GM21381 (cell line): ENCODE measurements around the gene RAD51B.

Source experiments
- ATAC-seq: cut with Tn5 transposase; IDR thresholded peaks from one replicate; pipeline ENCODE4 v1.9.1; 2021; ENCODE audit warnings: mild to moderate bottlenecking, moderate library complexity; ENCODE audit not compliant: unreplicated experiment

RAD51B gene

DNA sequence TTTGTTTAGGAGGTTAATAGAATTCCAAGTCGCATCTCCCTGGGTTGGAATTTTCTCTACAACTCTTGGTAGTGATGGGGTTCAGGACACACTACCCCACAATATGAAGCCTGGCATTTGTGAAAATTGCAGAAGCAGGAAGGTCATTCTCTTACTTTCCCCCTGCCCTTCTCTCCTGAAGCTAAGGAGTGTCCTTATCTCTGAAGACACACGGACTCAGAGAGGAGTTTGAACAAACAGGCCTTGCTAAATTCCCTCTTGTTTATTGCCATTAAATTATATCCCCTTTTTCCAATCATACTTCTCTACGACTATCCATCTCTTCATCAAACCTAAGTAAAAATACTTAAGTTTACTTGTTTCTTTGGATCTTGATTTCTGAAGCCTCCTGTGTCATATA, 443.0 kb downstream of the RAD51B start:
- no peak for ATAC-seq

DNA sequence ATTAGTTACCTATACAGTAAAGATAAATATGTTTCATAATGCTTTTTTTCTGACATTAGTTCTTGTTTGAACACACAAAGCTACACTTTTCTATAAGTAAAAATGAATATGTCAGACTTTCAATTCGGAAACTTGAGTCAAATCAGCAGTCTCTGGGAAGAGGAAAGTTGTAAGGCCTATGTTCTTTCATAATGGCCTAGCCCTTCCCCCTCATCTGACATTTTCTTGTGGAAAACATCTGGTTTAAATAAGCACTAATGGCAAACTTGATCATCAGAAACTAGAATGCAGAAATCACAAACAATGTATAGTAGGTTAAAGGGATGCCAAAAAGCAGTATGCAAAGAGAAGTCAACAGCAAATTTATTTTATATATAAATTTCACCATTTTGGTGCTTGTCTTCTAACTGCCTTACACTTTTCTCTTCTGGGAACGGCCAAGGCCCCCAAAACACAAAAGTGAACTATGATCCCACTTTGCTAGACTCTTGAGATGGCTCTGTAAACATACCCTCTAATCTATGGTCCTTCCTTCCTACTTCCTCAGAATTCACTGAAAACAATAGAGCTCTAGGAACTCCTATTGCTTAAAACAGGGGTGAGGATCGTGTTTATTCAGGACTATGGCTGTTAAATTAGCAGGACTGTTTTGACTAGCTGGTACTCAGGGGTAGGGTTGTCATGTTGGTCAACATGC, 444.1 kb downstream of the RAD51B start:
- no peak for ATAC-seq

DNA sequence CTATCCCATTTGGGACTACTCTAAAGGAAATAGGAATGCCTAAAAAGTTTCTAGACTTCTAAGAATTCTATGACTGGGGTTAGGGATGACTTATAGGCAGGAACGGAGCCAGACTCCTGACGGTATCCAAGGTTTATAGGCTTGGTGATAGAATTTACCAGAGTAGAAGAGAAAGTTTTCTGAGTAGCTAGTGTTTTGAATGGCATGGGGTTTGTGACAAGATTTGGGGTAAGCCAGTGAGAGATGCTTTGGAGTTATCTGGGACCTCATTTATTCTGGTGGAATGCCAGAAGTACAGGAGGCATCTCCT, 444.6 kb downstream of the RAD51B start:
- no peak for ATAC-seq

DNA sequence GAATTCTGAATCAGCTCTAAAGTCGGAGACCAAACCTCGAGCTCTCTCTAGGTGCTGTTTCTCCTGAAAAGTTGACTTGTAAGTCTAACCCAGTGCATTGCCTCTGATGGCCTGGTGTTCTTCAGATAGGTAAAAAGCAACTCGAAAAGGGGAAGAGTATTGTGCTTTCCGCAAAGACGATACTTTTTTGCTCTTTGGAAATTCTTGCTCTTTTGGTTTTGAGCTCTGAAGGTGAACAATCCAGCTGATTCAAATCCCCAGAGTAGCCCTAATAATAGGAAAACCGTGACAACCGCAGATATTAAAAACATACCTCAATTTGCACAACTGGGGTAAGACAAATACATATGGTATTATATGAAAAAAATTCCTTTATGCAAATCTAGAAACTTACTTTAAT, 447.4 kb downstream of the RAD51B start:
- ATAC-seq, result no peak

DNA sequence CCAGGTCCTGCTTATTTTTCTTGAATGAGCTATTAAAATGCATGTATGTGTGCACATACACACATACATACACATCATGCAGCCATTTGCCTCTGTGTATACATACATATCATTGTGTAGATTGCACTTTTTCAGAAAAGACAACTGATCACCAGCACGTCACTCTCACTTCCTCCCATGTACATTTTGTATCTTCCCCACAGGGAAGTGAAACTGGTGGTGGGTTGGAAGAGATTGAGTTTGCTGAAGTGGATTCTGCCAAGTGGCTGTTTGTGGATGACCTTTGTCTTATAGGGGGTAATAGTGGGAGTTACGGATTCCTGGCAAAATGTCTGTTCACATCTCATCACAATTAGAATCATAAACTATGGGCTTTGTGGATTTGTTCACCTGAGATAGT, 448.6 kb downstream of the RAD51B start:
- peak; percentile 59 for ATAC-seq

DNA sequence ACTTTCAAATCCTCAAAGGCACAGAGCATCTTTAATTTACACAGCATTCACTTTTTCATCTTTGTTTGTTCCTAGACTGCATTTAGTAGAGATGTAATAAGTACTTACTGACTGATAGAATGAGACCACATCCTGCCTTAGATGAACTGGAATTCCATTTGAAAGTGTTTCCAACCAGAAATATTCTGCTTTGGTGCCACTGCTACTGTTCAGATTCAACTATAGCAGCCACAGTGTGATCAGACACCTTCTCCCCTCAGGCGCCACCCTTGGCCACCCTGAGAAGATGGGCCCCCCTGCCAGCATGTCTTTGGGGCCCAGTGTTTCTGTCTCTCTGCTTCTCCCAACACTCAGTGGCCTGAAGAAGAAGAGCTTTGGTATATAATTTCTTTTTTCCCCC, 449.1 kb downstream of the RAD51B start:
- no peak for ATAC-seq

DNA sequence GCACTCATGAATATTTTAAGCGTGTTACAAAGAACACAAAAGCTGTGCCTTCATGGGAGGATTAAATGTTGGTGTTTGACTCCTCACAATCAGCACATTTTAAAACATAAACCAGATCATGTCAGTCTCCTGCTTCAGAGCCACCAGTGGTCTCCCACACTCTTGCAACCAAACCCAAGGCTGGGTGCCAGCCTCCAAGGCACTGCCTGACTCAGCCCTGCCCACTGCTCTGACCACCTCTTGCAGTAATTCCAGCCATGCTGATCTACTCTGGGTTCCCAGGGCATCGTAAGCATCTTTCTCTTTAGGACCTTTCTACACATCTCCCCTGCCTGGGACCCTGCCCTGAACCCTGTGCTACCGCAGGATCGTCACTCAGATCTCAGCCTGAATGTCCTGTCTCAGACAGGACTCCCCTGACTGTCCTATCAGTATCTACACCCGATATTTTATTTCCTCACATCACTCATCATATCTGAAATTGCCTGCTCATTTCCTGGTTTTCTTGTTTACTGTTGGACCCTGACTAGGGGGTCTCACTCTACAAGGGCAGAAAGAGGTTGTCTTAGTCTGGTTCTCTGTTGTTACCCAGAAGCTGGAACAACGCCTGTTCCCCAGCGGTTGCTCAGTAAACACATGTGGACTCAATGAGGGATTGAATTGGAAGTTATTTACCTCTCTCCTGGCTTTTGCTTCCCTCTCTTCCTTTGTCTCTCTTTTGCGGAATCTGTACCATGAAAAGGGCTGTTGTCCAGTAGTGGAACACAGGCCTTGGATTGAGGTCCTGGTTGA, 449.8 kb downstream of the RAD51B start:
- no peak for ATAC-seq

DNA sequence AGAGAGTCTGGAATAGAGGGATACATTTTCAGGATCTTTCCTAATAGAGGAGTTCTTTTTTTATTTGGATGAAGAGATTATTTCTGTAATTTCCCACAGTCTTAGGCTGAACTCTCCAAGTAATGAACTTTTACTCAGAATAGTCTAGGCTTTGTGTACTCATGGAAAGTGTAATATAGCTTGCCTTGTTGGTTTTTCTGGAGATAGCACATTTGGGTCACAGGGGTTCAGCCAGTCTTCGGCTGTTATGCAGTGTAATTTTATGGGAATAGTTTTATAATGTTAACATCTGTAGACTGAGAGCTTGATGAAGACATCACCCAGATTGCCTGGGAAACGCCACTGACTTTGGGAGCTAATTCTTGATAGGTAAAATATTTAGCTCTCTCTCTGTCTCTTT, 450.8 kb downstream of the RAD51B start:
- ATAC-seq, result no peak

DNA sequence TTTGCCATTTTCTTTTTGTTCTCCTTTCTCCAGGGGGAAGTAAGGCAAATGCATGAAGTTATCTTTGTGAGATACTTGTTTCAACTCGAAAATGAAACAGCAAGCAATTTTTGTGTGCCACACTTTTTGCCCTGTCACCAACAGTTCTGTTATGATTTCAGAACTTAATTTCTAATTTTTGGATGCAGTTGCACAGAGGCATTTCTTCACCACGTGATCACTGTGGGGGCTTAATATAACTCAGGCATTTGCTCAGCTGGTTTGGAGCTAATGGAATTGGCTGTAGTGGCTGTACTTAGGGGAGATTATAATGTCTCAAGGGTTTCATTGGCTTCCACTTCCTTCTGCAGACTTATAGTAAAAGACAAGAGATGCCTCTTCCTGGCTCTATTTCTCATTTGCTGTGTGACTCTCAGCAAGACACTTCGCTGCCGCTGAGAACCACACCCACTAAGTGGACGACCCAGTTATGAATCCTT, 452.4 kb downstream of the RAD51B start:
- ATAC-seq, result no peak

DNA sequence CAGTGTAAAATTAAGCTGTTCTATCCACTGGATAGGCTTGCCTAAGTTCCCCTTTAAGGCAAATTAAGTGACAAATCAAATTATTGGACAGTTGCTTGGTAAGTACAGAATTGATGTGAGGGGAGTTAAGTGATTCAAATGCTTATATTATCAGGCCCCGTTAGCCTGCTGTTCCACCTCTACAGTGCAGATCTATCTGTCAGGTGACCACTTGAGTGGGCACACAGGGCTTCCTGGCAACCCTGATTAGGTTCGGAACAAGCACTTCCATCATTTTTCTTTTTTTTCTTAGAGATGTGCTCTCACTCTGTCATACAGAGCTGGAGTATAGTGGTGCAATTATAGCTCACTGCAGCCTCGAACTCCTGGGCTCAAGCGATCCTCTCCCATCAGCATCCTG, 453.8 kb downstream of the RAD51B start:
- no peak for ATAC-seq

DNA sequence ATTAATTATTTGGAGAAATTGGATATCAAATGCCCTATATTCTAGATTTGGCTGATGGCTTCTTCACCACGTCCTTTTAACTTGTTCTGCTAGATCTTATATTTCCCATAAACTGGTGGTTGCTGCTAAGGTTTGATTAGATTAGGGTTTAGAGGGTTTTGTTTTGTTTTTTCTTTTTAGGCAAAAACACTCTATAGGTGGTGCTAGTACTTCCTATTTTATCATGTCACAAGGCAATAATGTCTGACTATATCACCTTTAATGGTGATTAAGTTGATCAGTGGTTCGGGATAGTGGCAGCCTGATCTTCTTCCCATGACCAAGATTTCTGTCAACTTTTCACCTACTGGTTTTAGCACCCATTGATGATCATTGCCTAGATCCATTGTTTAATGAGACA, 455.1 kb downstream of the RAD51B start:
- ATAC-seq, result no peak

DNA sequence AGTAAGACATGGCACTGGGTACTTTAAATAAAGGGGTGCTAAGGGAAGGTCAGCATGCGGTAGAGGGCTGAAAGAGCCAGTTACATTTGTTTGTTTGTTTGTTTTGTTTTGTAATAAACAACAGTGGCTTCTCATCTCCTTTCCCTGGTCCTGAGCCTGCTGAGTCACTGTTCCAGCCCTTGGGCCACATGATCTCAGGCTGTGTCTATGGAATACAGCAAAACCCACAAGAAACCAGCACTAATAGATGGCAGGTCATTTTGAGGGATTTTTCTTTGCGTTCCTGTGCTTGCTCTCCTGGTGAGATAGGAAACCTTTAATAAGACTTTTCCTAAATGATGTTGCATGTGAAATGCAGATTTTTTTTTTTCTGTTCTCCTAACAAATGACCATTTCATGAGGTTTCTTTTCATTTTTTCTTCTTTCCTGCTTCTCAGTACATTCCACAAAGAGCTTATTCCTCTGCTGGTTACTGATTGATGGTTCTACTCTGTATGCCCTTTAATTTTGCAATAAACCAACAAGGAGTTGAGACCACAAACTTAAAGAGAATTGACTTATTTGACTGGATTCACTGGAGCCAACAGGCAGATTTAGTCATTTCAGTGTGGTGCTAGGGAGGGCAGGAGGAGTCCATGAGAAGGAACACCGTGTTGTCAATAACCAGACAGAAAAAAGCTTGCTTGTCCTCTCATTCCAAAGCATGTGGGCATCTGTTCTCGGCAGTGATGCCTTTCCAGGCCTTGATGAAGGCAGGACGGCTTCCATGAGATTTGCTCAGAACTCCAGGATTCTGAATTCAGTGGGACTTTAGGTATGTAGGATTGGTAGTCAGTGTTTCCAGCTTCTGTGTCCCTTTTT, 459.2 kb downstream of the RAD51B start:
- no peak for ATAC-seq

DNA sequence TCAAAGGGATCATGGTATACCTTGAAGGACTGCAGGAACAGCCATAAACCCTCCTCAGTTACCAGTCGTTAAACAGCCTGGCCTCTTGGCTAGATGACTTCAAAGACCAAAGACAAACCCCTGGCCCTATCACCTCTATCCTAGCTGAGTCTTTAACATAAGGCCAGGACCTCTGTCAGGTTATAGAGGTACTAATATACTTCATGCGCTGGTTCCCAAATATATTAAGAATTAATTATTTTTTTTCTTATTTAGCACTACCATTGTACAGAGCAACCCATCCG, 459.8 kb downstream of the RAD51B start:
- no peak for ATAC-seq

DNA sequence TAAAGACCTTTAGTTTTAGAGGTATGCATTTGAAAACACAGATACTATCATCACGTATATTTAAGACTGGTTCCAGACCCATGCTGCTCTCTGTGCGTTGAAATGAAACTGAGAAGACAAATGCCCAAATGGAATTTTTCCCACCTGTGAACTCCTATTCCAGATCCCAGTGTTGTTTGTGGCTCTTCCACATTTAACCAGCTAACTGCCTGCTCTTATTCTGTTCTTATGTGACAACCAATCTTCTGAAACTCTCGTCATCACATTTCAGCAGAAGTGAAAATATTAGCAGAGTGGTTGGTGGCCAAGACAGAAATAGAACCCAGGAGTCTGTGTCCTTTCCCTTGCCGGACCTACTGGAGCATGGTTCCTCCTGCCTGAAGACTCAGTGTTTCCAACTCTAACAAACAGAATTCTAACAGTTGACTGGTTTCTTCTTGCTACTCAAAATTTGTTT, 460.2 kb downstream of the RAD51B start:
- peak; percentile 43 for ATAC-seq

DNA sequence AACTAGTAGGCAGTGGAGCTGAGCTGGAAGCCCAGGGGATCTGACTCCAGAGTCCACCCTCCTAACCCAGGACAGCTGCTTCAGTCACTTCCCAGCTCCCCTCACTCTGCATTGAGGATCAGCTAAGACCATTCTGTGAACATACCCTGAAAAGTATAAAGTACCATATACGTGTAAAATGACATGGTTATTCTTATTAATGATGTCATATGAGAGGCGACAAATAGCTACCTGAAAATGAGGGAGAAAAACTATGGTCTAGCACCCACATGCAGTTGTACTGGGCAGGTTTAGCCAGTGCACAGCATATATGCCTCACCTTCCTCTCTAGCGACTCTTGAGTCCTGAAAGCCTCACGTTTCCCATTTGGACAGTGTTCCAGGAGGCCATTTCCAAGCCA, 461.9 kb downstream of the RAD51B start:
- no peak for ATAC-seq

DNA sequence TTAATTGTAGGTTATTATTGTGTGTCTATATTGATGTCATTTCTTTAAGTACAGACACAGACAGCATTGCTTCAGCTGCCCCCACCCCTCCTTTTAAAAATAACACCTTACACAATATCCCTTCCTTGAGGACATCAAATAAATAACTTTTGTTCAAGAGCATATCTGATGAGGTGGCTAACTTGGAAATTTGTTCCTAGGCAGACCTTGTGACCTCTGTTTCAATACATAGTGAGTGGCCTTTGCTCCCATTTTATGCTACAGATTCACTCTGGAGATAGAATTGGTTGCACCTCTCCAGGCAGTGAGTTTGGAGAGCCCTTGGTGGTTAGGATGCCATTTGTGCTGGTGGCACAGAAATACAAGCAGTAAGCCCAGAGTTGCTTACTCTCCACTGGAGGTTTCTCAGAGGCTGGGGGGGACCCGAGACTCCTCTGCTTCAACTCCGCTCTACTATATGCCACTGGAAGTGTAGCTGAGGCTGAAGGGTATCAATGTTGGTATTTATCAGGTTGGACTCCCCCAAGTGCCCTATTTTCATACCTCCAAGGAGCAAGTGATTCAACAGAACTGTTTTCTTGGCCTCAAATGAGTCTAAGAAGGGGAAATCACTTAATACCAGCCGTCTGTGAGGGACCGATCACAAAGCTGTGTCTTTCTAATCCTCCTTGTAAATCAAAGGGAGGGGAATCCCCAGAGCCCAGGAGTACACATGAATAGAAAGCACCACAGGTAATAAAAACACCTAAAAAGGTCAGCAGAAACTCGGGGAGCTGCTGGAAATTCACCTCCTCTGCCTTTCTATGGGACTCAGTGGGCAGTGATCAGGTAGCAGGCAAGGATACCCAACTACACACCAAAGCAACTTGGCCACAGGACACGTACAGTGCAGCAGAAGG, 463.1 kb downstream of the RAD51B start:
- ATAC-seq, result peak; percentile 12

DNA sequence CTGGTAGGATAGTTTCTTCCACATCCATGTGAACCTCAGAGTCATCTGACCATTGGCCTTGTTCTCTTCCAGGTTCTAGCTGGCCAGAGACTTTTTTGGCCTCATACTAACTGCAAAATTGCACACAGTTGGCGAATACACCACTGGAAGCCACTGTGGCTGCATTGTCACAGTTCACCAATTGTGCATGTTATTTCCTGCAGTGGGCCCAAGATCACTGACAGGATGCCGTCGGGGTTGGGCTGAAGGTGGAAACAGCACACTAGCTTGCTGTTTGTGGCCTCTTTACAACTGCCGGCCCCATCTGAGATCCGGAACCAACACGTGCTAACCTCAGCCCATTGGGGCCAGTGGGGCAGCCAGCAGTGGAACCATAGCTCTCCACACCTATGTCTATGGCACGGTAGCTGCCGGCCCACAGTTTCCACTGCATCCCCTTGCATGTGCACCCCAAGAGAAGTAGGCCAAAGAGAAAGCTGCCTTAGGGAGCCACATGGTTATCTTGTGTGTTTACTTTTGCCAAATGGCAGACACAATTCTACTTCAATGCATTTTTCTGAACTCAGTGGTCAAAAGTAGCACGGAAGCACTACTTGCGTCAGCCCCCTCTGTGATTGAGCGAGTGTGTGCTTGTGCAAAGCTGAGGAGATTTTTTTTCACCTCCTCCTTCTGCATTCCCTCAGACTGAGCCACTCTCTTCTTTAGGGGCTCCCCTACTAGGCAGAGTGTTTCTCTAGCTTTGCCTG, 464.0 kb downstream of the RAD51B start:
- peak; percentile 45 for ATAC-seq

DNA sequence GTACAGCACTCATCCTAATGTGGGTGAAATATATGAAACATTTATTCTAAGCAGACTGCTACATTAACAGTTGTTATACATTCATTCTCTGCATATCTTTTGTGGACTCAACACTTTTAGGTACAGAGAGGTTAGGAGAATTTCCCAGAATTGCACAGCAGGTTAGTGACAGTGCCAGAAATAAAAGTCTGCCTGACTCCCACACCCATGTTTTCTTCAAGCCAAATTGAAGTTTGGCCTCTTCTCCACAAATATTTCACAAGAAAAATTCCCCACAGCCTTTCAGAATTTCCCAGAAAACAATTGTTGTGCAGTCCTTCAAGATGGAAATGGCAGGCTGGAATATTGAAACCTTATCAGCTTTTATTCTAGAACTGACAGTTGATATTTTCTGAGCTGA, 464.8 kb downstream of the RAD51B start:
- no peak for ATAC-seq

DNA sequence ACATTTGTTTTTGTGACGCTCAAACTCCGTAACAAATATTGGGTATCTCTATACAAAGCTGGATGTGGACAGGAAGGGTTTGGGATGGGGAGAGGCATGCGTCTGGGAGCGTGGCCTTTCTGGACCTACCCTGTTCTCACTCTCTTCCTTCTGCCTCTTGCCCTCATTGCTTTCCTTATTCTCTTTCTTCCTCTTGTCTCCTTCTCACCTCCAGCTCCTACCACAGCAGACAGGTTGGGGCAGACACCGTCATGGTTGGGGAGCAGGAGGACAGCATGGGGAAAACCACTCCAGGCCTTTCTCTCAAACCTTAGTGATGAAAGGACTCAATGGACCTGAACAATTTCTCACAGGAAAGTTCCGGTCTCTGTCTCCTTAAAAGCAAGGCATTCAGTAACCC, 465.3 kb downstream of the RAD51B start:
- no peak for ATAC-seq
